ENCODE results near the gene GFOD1.

DNA sequence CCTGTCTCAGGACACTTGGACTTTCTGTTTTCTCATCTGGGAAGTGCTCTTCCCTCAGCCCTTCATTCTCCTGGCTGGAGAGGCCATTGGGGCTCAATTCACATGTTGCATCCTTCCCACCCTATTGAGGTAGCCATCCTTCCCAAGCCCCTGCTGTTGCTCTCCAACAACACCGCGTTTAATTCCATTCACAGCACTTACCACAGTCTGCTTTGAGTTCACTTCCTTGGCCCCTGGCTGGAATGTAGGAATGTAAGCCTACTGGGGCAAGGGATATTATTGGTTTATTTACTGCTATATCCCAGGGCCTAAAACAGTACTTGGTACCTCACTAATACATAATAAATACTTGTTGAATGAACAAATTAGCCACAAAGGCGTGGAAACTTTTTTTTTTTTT, 6.7 kb upstream of the GFOD1 start:
- no peak for TF ChIP-seq CTCF (IDR thresholded peaks at IDR 0.05)
- TF ChIP-seq TCF7L2 (IDR thresholded peaks at IDR 0.05; ENCODE audit: low read depth, low read length), result no peak
- no peak for TF ChIP-seq REST (IDR thresholded peaks at IDR 0.05; ENCODE audit: insufficient read depth in 1 of 2, low read depth in 2 of 2, low read length in 1 of 2)
- no peak for TF ChIP-seq POLR2AphosphoS5 (IDR thresholded peaks at IDR 0.05; ENCODE audit: low read depth, low read length)

All from Panc1 (cell line).